ENCODE data around the gene LUC7L.

LUC7L gene

GRCh38 chr16:229731-230281 is 557 bp upstream of the LUC7L start:
- Histone ChIP-seq H3K9ac (ENCODE audit: low read depth, low read length) (peak overlapping the region; percentile 80), H3K27me3 (ENCODE audit: insufficient read depth, low read length, poor library complexity) (no peaks in the 10 kb centered on the region), H3K4me1 (ENCODE audit: insufficient read depth, low read length) (peaks cover 41% of the 10 kb centered on the region), H2AFZ (ENCODE audit: low read depth, low read length) (peak overlapping the region; percentile 98), H3K27ac (ENCODE audit: low read length) (peak overlapping the region; percentile 97; the same call in 1 of the 2 replicates), H3K79me2 (ENCODE audit: insufficient read depth, low read length) (peaks cover 43% of the 10 kb centered on the region), H3K36me3 (ENCODE audit: insufficient read depth, low read length) (peaks cover 34% of the 10 kb centered on the region), H3K4me3 (ENCODE audit: low read depth in 1 of 2, low read length in 2 of 2) (peak overlapping the region; percentile 62 to 80; a peak in 3 of 4 replicates), H3K9me3 (ENCODE audit: insufficient read depth, low read length, severe bottlenecking) (no peaks in the 10 kb centered on the region), H4K20me1 (ENCODE audit: insufficient read depth, low read length) (peaks cover 34% of the 10 kb centered on the region), H3K4me2 (ENCODE audit: insufficient read depth, low read length) (peak overlapping the region; percentile 67)
- no peak for TF ChIP-seq CTCF (IDR thresholded peaks at IDR 0.05; ENCODE audit: borderline replicate concordance, extremely low read depth, low read length, poor library complexity, severe bottlenecking)
- no peak for TF ChIP-seq EZH2 (IDR thresholded peaks at IDR 0.05; ENCODE audit: borderline replicate concordance, low read depth, low read length, severe bottlenecking)
- ATAC-seq (ENCODE audit: insufficient read depth, low read depth) (no peak), DNase-seq (no peak)

- peak overlapping the region; percentile 97 for H3K27ac ChIP-seq (ENCODE audit: low read length)
- no peaks in the 10 kb centered on the region for H3K27me3 ChIP-seq (ENCODE audit: insufficient read depth, low read length, poor library complexity)
- H3K4me2 ChIP-seq (ENCODE audit: insufficient read depth, low read length) = peak overlapping the region; percentile 67
- H3K9me3 ChIP-seq (ENCODE audit: insufficient read depth, low read length, severe bottlenecking) = no peaks in the 10 kb centered on the region
- peak overlapping the region; percentile 80 for H3K9ac ChIP-seq (ENCODE audit: low read depth, low read length)
- peak overlapping the region; percentile 98; the same call in 1 of the 2 replicates for H2AFZ ChIP-seq (ENCODE audit: low read depth, low read length)
- no peak for TF ChIP-seq CTCF (IDR thresholded peaks at IDR 0.05; ENCODE audit: borderline replicate concordance, extremely low read depth, low read length, poor library complexity, severe bottlenecking)
- TF ChIP-seq EZH2 (IDR thresholded peaks at IDR 0.05; ENCODE audit: borderline replicate concordance, low read depth, low read length, severe bottlenecking) = no peak
- peaks cover 48% of the 10 kb centered on the region for H3K36me3 ChIP-seq (ENCODE audit: insufficient read depth, low read length)
- H3K4me3 ChIP-seq (ENCODE audit: low read depth in 1 of 2, low read length in 2 of 2) = peak overlapping the region; percentile 62 to 80
- H3K4me1 ChIP-seq (ENCODE audit: insufficient read depth, low read length) = peaks cover 32% of the 10 kb centered on the region
- DNase-seq (no peak), ATAC-seq (ENCODE audit: insufficient read depth, low read depth) (peak; percentile 23)
- peaks cover 39% of the 10 kb centered on the region for H4K20me1 ChIP-seq (ENCODE audit: insufficient read depth, low read length)
- peaks cover 57% of the 10 kb centered on the region for H3K79me2 ChIP-seq (ENCODE audit: insufficient read depth, low read length)
Observed at GRCh38 chr16:228151-228851, 948 bp downstream of the LUC7L start.

- Histone ChIP-seq H3K4me2 (ENCODE audit: insufficient read depth, low read length) (no peak overlapping the region), H3K4me3 (ENCODE audit: low read depth in 1 of 2, low read length in 2 of 2) (no peak overlapping the region), H3K9ac (ENCODE audit: low read depth, low read length) (no peak overlapping the region), H3K27ac (ENCODE audit: low read length) (no peak overlapping the region), H3K79me2 (ENCODE audit: insufficient read depth, low read length) (peaks cover 94% of the 10 kb centered on the region), H2AFZ (ENCODE audit: low read depth, low read length) (no peak overlapping the region), H3K9me3 (ENCODE audit: insufficient read depth, low read length, severe bottlenecking) (no peaks in the 10 kb centered on the region), H3K27me3 (ENCODE audit: insufficient read depth, low read length, poor library complexity) (no peaks in the 10 kb centered on the region), H3K4me1 (ENCODE audit: insufficient read depth, low read length) (peaks cover 2% of the 10 kb centered on the region; the same call in 1 of the 2 replicates), H3K36me3 (ENCODE audit: insufficient read depth, low read length) (peaks cover 86% of the 10 kb centered on the region), H4K20me1 (ENCODE audit: insufficient read depth, low read length) (peaks cover 48% of the 10 kb centered on the region; the same call in 1 of the 2 replicates)
- DNase-seq (no peak), ATAC-seq (ENCODE audit: insufficient read depth, low read depth) (no peak)
- TF ChIP-seq CTCF (IDR thresholded peaks at IDR 0.05; ENCODE audit: borderline replicate concordance, extremely low read depth, low read length, poor library complexity, severe bottlenecking) = no peak
- no peak for TF ChIP-seq EZH2 (IDR thresholded peaks at IDR 0.05; ENCODE audit: borderline replicate concordance, low read depth, low read length, severe bottlenecking)
Observed at GRCh38 chr16:220021-220420, 9.2 kb downstream of the LUC7L start.

Data from DND-41 (cell line).